AG10803 (cell line): ENCODE results near the gene ART3.

Experiments used
- DNase-seq: peaks from one replicate; pipeline ENCODE4 v3.0.0; 2010; ENCODE audit warnings: low read depth
- H3K4me3 ChIP-seq: 2 replicates; pipeline ENCODE4 v1.5.1; 2011; ENCODE audit warnings: mild to moderate bottlenecking, low read length, control low read depth
- TF ChIP-seq, protein P1 (sequence below): conservative IDR thresholded peaks from 2 replicates; pipeline ENCODE4 v1.5.1; 2011; ENCODE audit warnings: mild to moderate bottlenecking, low read length, control low read depth, inconsistent platforms

ART3 gene

DNA sequence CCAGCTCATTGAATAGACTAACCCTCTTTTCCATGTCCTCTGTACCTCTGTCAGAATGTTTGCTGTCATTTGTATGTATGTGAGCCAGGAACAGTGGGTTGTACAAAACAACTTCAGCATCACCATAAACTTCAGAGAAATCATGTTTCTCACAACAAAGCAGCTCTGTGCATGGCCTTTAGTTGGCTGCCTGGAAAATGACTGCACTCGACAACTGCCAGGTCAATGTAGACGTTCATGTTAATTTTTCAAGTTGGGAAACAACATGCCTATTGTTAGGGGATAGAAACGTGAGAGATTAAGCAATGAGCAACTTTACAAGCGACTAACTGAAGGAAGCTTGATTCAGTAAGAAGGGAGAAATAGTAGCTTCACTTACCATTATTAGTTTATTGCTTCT is 20.8 kb upstream of the ART3 start:
- DNase-seq: no peak
- TF ChIP-seq, protein P1, sequence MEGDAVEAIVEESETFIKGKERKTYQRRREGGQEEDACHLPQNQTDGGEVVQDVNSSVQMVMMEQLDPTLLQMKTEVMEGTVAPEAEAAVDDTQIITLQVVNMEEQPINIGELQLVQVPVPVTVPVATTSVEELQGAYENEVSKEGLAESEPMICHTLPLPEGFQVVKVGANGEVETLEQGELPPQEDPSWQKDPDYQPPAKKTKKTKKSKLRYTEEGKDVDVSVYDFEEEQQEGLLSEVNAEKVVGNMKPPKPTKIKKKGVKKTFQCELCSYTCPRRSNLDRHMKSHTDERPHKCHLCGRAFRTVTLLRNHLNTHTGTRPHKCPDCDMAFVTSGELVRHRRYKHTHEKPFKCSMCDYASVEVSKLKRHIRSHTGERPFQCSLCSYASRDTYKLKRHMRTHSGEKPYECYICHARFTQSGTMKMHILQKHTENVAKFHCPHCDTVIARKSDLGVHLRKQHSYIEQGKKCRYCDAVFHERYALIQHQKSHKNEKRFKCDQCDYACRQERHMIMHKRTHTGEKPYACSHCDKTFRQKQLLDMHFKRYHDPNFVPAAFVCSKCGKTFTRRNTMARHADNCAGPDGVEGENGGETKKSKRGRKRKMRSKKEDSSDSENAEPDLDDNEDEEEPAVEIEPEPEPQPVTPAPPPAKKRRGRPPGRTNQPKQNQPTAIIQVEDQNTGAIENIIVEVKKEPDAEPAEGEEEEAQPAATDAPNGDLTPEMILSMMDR: no peak
- H3K4me3 ChIP-seq: no peak overlapping the region

DNA sequence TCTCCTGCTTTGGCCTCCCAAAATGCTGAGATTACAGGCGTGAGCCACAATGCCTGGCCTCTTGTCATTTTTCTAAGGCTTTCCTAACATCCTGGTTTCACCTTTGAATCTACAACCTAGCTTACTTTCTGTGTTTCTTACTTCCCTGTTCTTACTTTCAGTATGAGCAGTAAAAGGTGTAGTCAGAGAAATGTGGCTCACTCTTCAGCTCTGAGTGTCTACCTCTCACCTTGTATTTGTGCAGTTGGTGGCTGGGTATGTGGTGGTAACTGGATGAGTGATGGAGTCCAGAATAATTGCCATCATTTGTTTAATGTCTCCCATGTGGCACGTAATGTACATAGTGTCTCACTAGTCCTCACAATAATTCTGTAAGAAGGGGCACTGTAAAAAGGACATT is 19.5 kb upstream of the ART3 start:
- TF ChIP-seq, protein P1: no peak
- DNase-seq: no peak

DNA sequence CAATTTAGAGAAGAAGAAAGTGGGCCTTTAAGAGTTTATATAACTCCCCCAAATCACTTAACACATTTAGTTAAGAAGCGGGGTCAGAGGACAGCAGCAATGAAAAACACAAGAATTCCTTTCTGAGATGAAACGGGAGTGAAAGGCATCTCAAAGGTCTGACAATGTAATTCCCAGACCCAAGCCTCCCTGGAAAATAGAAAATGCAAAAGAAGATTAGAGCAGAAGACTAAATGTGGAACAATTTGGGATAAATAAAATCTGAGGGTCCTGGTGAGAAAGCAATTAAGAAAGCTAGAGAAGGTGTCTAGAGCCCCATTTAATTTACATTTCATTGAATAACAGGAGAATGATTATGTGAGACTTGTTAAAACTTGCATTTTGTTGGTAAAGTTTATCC is 19.1 kb upstream of the ART3 start:
- no peak for DNase-seq
- H3K4me3 ChIP-seq: no peak overlapping the region
- TF ChIP-seq, protein P1: no peak

More for the DNA sequence above, 19.5 kb upstream of the ART3 start:
- H3K4me3 ChIP-seq: no peak overlapping the region

DNA sequence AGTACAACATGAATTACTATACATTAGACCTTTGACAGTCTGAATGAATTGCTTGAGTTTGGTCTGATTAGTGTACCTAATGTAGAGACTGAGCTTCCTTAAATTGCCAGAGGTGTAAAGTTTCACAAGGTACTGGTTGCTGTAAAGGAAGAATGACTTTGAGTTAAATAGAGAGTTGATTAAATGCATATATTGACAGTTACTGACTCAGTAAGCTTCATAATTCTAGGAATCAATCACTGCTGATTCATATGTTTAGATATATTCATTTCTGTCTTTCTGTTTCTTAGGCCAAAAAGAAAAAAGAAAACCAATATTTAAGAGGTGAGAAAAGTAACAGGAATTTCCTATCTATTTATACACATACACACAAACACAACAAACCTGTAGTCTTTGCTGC is 16.2 kb upstream of the ART3 start:
- no peak for DNase-seq
- H3K4me3 ChIP-seq: no peak overlapping the region
- TF ChIP-seq, protein P1: no peak

DNA sequence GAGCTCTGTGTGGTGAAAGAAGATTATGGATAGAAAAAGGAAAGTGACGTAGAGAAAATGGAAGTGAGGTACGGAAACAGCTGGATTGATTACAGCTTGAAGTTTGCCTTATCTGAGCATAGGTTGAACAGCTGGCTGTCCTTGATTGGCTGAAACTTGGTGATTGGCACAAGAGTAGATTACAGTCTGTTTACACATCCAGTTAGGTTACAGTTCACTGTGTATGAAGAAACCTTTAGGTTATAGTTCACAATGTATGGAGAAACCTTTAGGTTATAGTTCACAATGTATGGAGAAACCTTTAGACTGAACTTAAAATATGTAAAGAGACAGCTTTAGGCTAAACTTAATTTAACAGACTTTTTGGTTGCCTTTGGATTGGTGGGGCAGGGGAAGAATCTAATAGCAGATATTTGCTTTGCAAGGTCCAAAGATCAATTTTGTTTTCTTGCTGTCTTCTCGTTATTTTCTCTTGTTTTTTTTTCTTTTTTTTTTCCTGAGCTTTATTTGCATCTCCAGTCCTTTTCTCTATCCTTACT is 15.6 kb upstream of the ART3 start:
- no peak for DNase-seq
- TF ChIP-seq, protein P1: no peak
- H3K4me3 ChIP-seq: no peak overlapping the region

DNA sequence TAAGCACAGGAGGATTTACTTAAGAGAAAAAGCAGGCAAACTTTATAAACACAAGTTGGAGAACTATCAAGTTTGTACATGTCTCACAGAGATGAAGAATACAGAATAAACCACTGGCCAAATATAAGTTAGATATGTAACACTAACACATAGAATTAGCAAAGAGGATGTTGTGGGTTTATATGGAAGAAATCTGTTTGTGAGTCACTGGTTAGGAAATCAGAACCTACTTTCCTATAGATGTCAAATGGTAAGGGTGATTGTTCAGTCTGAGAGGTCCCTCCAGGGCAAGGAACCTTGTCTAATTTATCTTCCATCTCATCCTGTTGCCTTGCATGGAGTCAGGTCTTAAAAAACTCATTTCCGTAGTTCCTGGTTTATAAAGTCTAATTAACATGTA is 14.8 kb upstream of the ART3 start:
- no peak for DNase-seq
- TF ChIP-seq, protein P1: no peak
- H3K4me3 ChIP-seq: no peak overlapping the region

DNA sequence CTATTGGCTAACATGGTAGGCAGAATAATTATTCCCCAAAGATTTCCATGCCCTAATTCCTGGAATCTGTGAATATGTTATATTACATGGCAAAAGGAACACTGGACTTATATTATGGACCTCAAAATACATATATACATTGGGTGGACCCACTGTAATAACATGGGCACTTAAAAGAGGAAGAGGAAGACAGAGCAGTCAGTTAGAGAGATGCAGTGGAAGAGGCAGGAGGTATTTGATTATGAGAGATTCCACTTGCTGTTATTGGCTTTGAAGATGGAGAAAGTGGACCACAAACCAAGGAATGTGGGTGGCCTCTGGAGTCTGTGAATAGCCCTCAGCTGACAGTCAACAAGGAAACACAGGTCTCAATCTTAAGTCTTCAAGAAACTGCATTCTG is 14.0 kb upstream of the ART3 start:
- no peak overlapping the region for H3K4me3 ChIP-seq
- TF ChIP-seq, protein P1: no peak
- DNase-seq: no peak
